K562 (cell line): ENCODE data around the gene ZNF407. TPM values are rescaled to one million over a fixed set of nuclear protein-coding genes. Genes with fewer than 3 reads are reported as not detected.

Experiments
- ATAC-seq: fragments of 200-7000 bp; cut with Tn5 transposase; 3 replicates; pipeline ENCODE4 v1.9.1; 2020; ENCODE audit warnings: moderate library complexity
- BruUV-seq: library from RNA; stranded (reverse); fragments of 400-500 nt; replicated peaks from 2 replicates; lab custom pipeline; 2021; lab: Mats Ljungman, UMichigan
- CTCF ChIA-PET: fragments of 300-600 bp; formaldehyde crosslinking; extraction: SDS; loops from one replicate; lab custom pipeline; 2021; ENCODE audit warnings: low intra/inter-chr PET ratio; lab: Yijun Ruan, JAX
- POLR2A ChIA-PET: fragments of 300-600, 350-650 bp; sonication (Branson Sonifier 250); formaldehyde crosslinking; extraction: SDS; loops from one replicate; lab custom pipeline; 2021; ENCODE audit warnings: antibody characterized with exemption, inconsistent platforms; lab: Yijun Ruan, JAX
- DNase-seq, 4 experiments: peaks; one replicate each; pipeline versions ENCODE4 v3.0.0 to v3.0.0-alpha.2; 2011 to 2018; ENCODE audit warnings: low spot score in 3 of 4, mixed read lengths in 3 of 4; ENCODE audit errors: extremely low read depth in 1 of 4
- FAIRE-seq: peaks from 2 replicates; lab custom pipeline; 2011; peaks lifted over from hg19 to GRCh38; lab: Jason Lieb, UNC
- H2AFZ ChIP-seq: 2 replicates; pipeline ENCODE4 v1.6.0; 2011; ENCODE audit warnings: low read depth, low read length, control low read depth, inconsistent platforms
- H3K27ac ChIP-seq: fragments of 200-600 bp; 3 replicates; pipeline ENCODE4 v1.8.0; 2011; ENCODE audit warnings: low read depth, mild to moderate bottlenecking, control low read depth, inconsistent platforms, low read length, moderate library complexity, mixed read lengths; ENCODE audit errors: extremely low read depth
- H3K27me3 ChIP-seq, 2 experiments: fragments of 300-600 bp in 1 of 2; 2 replicates in 1 of 2; 3 replicates in 1 of 2; pipeline versions ENCODE4 v1.6.0 to v1.8.0; 2011; ENCODE audit warnings: inconsistent platforms in 2 of 2, low read length in 2 of 2, mild to moderate bottlenecking in 1 of 2, mixed read lengths in 1 of 2, moderate library complexity in 1 of 2; ENCODE audit not compliant: control insufficient read depth in 2 of 2, insufficient read depth in 2 of 2
- H3K36me3 ChIP-seq: fragments of 300-600 bp; 3 replicates; pipeline ENCODE4 v1.8.0; 2011; ENCODE audit warnings: mild to moderate bottlenecking, low read length, inconsistent platforms; ENCODE audit not compliant: control insufficient read depth, insufficient read depth
- H3K4me1 ChIP-seq, 2 experiments: fragments of 200-600 bp in 1 of 2; replicated peaks in 1 of 2; 2 replicates in 1 of 2; 3 replicates in 1 of 2; pipeline versions ENCODE4 v1.5.1 to v1.8.0; 2011; ENCODE audit warnings: inconsistent platforms in 2 of 2, low read length in 2 of 2, mild to moderate bottlenecking in 1 of 2, mixed read lengths in 1 of 2, moderate library complexity in 1 of 2; ENCODE audit not compliant: control insufficient read depth in 2 of 2, insufficient read depth in 2 of 2
- H3K4me2 ChIP-seq: 2 replicates; pipeline ENCODE4 v1.6.1; 2011; ENCODE audit warnings: low read length, control low read depth, inconsistent platforms, mixed read lengths; ENCODE audit not compliant: insufficient read depth
- H3K4me3 ChIP-seq: fragments of 200-600 bp; sonication (generic), shearing (Covaris generic); 2 replicates; pipeline ENCODE4 v1.5.1; 2016; ENCODE audit warnings: control low read depth, inconsistent platforms
- H3K79me2 ChIP-seq: fragments of 200-600 bp; 3 replicates; pipeline ENCODE4 v1.8.0; 2011; ENCODE audit warnings: low read length, inconsistent platforms; ENCODE audit not compliant: control insufficient read depth, insufficient read depth
- H3K9ac ChIP-seq, 2 experiments: 2 replicates each; pipeline versions ENCODE4 v1.6.0 to v1.6.1; 2011; ENCODE audit warnings: low read depth in 2 of 2, low read length in 2 of 2, control low read depth in 1 of 2, inconsistent platforms in 1 of 2, mild to moderate bottlenecking in 1 of 2, mixed read lengths in 1 of 2; ENCODE audit not compliant: insufficient read depth in 1 of 2
- H3K9me1 ChIP-seq: one replicate; pipeline ENCODE4 v1.6.0; 2011; ENCODE audit warnings: inconsistent platforms, mild to moderate bottlenecking, low read length, moderate library complexity; ENCODE audit not compliant: control insufficient read depth, insufficient read depth
- H3K9me3 ChIP-seq: replicated peaks from 2 replicates; pipeline ENCODE4 v1.5.1; 2011; ENCODE audit warnings: low read depth, low read length, inconsistent platforms; ENCODE audit not compliant: control insufficient read depth, insufficient read depth
- H4K20me1 ChIP-seq: replicated peaks from 2 replicates; pipeline ENCODE4 v1.6.1; 2011; ENCODE audit warnings: low read length, inconsistent platforms, mixed read lengths; ENCODE audit not compliant: control insufficient read depth, insufficient read depth
- ARID2 ChIP-seq: fragments of 450-650 bp; IDR thresholded peaks from 2 replicates; pipeline ENCODE4 v1.6.1; 2017; ENCODE audit warnings: antibody characterized with exemption, mild to moderate bottlenecking
- DPF2 ChIP-seq: fragments of 450-650 bp; IDR thresholded peaks from 2 replicates; pipeline ENCODE4 v1.6.1; 2016
- HDAC1 ChIP-seq, 2 experiments: fragments of 450-650 bp; IDR thresholded peaks; 2 replicates each; pipeline ENCODE4 v1.6.1; 2016 to 2017; ENCODE audit warnings: inconsistent platforms in 1 of 2, mild to moderate bottlenecking in 1 of 2, moderate library complexity in 1 of 2
- MED1 ChIP-seq: sonication (generic); formaldehyde crosslinking; IDR thresholded peaks from 2 replicates; pipeline ENCODE4 v1.8.1; 2023; ENCODE audit warnings: missing genetic modification reagents, borderline replicate concordance
- TFAM ChIP-seq: fragments of 250-450 bp; sonication (Bioruptor Pico); conservative IDR thresholded peaks from 2 replicates; pipeline ENCODE4 v1.5.0; 2021; ENCODE audit warnings: mild to moderate bottlenecking, moderate library complexity
- ZNF217 ChIP-seq: sonication (generic); formaldehyde crosslinking; IDR thresholded peaks from 2 replicates; pipeline ENCODE4 v1.8.0; 2022; ENCODE audit warnings: mild to moderate bottlenecking, missing genetic modification reagents
- ZNF24 ChIP-seq: fragments of 450-650 bp; IDR thresholded peaks from 2 replicates; pipeline ENCODE4 v1.6.1; 2016
- ZNF699 ChIP-seq: fragments of 250-450 bp; sonication (Bioruptor Pico); IDR thresholded peaks from 2 replicates; pipeline ENCODE4 v1.8.0; 2021; ENCODE audit warnings: mild to moderate bottlenecking, moderate library complexity; ENCODE audit not compliant: insufficient replicate concordance
- WGBS: fragments of 100-300 bp; shearing (Covaris generic); methylation state at CpG from one replicate; pipeline ENCODE4 v1.1.6; 2016; ENCODE audit warnings: low coverage, mixed read lengths; ENCODE audit not compliant: insufficient coverage; ENCODE audit errors: missing lambda C conversion rate; 5-methylcytosine and 5-hydroxymethylcytosine counted together
- in situ Hi-C: fragments of 300-500 bp; cut with MboI; formaldehyde crosslinking; loops from 4 replicates; pipeline ENCODE4 v1.15.0; 2018; ENCODE audit warnings: inconsistent platforms, mixed read lengths
- intact Hi-C: fragments of 100-400 bp; cut with micrococcal nuclease; formaldehyde crosslinking; loops from 2 replicates; pipeline ENCODE4 v1.14.2; 2022
- polyA plus RNA-seq, 8 experiments: library from polyadenylated mRNA; depleted of rRNA in 4 of 8; stranded (reverse) in 5 of 8; unstranded in 3 of 8; fragments of >200 nt; fragmentation: Nextera tagmentation in 2 of 8; fragmentation: Illumina TruSeq in 1 of 8; extraction: Ambion mirVana in 2 of 8; extraction: Trizol in 1 of 8; gene quantifications; 2 replicates each; pipeline versions ENCODE4 v1.2.1 to v1.2.3, GENCODE V29; 2011 to 2014; ENCODE audit warnings: inconsistent platforms in 1 of 8, missing spikeins in 1 of 8
- total RNA-seq, 7 experiments: library from RNA; depleted of rRNA in 6 of 7; stranded (reverse); fragments of >200 nt in 6 of 7; fragmentation: Illumina TruSeq in 2 of 7; extraction: Trizol in 2 of 7; gene quantifications; 2 replicates each; pipeline versions ENCODE4 v1.2.1 to v1.2.3, GENCODE V29; 2011 to 2021; ENCODE audit warnings: low replicate concordance in 1 of 7

The ZNF407 gene
- total and polyA plus RNA-seq, 9 of the 15 experiments (the other 6 are each of a cell fraction or from before 2014, with no cell fraction given) = 0.21 to 5.4 (median 2.3) TPM

DNA sequence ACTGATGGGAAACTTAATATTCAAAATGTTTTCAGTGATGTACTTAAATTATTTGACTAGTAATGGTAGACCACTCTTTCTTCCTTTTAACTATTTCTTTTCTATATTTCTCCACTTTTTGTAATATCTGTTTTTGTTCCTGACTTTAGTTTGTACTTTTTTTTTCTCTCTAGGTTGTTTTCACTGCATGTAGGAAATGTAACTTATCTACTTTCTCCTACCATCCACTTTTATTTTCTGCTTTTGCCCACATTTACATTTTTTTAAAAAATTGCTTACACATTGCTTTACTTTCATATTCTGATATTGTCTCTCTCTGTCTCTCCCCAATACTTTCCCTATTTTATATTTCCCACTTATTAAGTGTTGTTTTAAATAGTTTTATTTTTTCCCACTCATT lies 47.0 kb downstream of the ZNF407 start:
- ATAC-seq (no peak), FAIRE-seq (no peak), DNase-seq (no peak)
- no peak overlapping the region for H3K4me3 ChIP-seq
- no peaks in the 10 kb centered on the region for H3K4me1 ChIP-seq
- TF ChIP-seq MED1 (CRISPR knock-in tag) = no peak
- no peak for TF ChIP-seq ZNF699
- no peak for TF ChIP-seq HDAC1 (IDR thresholded peaks at IDR 0.05)
- TF ChIP-seq ZNF217 (CRISPR knock-in tag) = no peak
- TF ChIP-seq DPF2 = no peak
- H4K20me1 ChIP-seq = no peaks in the 10 kb centered on the region
- no peaks in the 10 kb centered on the region for H3K79me2 ChIP-seq
- no peaks in the 10 kb centered on the region for H3K27me3 ChIP-seq
- ChIA-PET CTCF (no interaction called here), POLR2A (no interaction called here)
- BruUV-seq = no TSS peak
- H2AFZ ChIP-seq = no peak overlapping the region
- no peaks in the 10 kb centered on the region for H3K9me1 ChIP-seq
- no peak overlapping the region for H3K4me2 ChIP-seq
- H3K9ac ChIP-seq = no peak overlapping the region
- intact Hi-C loops (no loop called here), in situ Hi-C loops (no loop called here)
- H3K36me3 ChIP-seq = no peaks in the 10 kb centered on the region; the same call in 2 of the 3 replicates
- no peaks in the 10 kb centered on the region for H3K9me3 ChIP-seq
- H3K27ac ChIP-seq = no peak overlapping the region

DNA sequence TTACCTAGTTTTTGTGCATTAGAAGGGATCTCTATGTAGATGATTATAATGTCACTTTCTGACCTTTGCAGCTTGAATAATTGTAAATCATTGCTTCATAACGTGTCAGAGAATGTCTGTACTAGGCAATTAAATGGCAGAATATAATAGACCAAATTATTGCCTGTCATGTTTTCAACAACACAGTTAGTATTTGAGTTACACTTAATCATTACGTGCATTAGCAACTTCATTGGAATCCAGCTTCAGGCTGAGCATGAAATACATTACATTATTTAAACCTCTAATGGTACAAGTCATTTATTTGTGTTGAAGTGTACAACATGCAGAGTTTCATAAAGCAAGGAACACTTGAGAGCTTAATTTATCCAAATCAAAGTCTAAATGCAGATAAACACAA lies 48.0 kb downstream of the ZNF407 start:
- Histone ChIP-seq H3K27me3 (no peaks in the 10 kb centered on the region), H4K20me1 (no peaks in the 10 kb centered on the region), H2AFZ (no peak overlapping the region), H3K9ac (no peak overlapping the region), H3K79me2 (no peaks in the 10 kb centered on the region), H3K9me3 (no peaks in the 10 kb centered on the region), H3K4me2 (no peak overlapping the region), H3K9me1 (no peaks in the 10 kb centered on the region), H3K4me3 (no peak overlapping the region), H3K36me3 (no peaks in the 10 kb centered on the region; the same call in 2 of the 3 replicates), H3K4me1 (no peaks in the 10 kb centered on the region), H3K27ac (no peak overlapping the region)
- TF ChIP-seq ARID2 (no peak), TFAM (CRISPR knock-in tag) (no peak), ZNF24 (no peak)
- intact Hi-C loops = no loop called here
- POLR2A ChIA-PET = interaction anchor here (0.7 kb wide), 1 partner anchor 17 kb away, joined by 3 read pairs; no protein-coding TSS in a partner anchor
- no TSS peak for BruUV-seq
- ATAC-seq (no peak), FAIRE-seq (no peak), DNase-seq (no peak)
- in situ Hi-C loops = no loop called here
- CTCF ChIA-PET = no interaction called here
- WGBS = 35% methylated on average over 2 of the region's 2 CpGs
